GM21447 (cell line): Measurements from ENCODE around the gene FKBP2.

Experiments used
- ATAC-seq: cut with Tn5 transposase; IDR thresholded peaks from one replicate; pipeline ENCODE4 v1.9.1; 2021; ENCODE audit not compliant: unreplicated experiment

The FKBP2 gene

GRCh38 chr11:64218628-64219353 lies 22.1 kb upstream of the FKBP2 start:
- ATAC-seq, result no peak

DNA sequence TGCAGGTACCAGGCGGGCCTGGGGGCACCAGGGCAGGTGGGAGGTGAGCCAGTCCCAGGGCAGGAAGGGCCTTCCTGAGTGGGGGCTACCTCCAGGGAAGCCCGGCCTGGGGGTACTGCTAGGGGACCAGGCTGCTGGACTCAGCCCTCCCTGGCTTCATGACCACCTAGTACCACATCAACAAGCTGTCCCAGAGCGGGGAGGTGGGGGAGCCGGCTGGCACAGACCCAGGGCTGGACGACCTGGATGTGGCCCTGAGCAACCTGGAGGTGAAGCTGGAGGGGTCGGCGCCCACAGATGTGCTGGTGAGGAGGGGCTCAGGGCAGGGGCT lies 21.6 kb upstream of the FKBP2 start:
- no peak for ATAC-seq

DNA sequence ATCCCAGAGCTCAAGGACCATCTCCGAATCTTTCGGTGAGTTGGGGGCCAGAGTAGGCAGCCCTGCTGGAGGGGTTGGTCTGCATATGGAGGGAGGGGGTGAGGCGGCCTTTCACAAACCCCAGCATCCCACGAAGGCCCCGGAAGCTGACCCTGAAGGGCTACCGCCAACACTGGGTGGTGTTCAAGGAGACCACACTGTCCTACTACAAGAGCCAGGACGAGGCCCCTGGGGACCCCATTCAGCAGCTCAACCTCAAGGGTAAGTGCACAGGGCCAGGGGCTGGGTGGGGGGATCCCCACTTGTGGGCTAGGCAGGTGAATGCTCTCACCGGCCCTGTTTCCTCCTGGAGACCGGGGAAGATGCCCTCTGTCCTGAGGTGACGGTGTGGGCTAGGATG lies 21.1 kb upstream of the FKBP2 start:
- no peak for ATAC-seq

GRCh38 chr11:64220271-64220670 lies 20.6 kb upstream of the FKBP2 start:
- no peak for ATAC-seq

GRCh38 chr11:64220798-64221197 lies 20.1 kb upstream of the FKBP2 start:
- no peak for ATAC-seq

GRCh38 chr11:64222651-64223000 lies 18.3 kb upstream of the FKBP2 start:
- no peak for ATAC-seq

GRCh38 chr11:64223001-64223651 lies 17.8 kb upstream of the FKBP2 start:
- no peak for ATAC-seq

DNA sequence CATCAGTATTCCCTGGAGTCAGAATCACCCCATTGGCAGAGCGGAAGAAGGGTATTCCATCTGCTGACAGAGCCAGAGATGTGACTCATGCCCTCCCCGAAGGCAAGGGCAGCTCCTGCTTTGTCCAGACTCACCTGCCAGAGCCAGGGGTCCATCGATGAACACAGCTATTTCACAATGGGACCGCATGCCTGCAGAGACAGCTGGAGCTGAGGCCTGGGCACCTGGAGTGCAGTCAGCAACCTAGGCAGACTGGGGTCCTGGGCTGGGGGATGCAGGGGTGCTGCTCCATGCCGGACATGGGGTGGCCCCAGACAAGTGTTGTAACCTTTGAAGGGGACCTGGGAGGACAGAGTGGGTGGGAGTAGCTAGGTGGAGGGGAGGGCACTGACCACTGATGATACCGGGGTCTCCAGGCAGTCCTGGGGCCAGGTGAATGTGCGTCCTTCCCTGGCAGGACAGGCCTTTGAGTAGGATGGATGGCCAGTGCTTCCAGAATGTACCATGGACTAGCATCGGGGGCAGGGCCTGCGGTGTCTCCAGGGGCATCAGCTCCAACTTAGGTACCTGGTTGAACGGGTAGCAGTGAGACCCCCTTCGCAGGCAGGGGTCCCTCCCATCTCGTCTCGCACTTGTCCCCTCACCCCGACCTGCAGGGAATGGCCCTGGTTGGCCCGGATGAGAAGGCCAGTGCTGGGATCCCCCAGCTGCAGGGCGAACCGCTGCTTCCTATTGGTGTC lies 16.6 kb upstream of the FKBP2 start:
- ATAC-seq, result no peak

DNA sequence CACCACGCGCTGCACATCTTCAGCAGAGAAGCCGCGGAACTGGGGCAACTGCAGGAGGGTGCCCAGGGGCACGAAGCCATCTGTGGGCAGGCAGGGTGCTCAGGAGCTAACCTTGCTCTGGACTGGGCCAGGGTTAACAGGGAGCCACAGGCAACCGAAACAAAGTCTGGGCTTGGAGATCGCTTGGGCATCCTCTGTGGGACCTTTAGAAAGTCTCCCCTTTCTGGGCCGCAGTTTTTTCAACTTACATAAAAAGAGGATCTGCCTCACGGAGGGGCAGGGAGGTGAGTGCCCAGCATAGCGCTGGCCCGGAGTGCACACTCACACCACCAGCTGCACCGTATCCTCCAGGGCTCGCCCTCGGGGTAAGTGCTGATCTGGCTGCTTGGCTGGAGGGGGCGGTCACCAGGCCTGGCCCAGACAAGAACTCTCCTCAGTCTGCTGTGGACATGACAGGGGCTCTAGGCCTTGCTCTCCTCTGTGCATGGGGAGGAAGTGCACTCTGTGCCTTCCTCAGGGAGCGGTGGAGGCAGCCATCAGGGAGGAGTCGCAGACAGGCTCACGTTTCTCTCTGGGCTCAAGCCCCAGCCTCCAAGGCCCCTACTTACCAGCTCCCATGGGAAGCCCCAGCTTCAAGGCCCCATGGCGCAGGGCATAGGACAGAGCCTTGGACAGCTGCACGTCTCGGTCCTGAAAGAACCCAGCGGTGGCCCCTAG lies 15.8 kb upstream of the FKBP2 start:
- ATAC-seq, result no peak

- ATAC-seq, result peak; percentile 29
These were observed 15.0 kb upstream of the FKBP2 start, which contains the start of the genes NUDT22 and TRPT1 for GRCh38 chr11:64225608-64226506. TSS of gene NUDT22 (plus strand) at chr11:64226274. CDS start at chr11:64226653, 379 bp downstream. TSS of gene TRPT1 (minus strand) at chr11:64226186. CDS start at chr11:64225860, 326 bp downstream.

- ATAC-seq, result peak; percentile 39
These were observed 14.3 kb upstream of the FKBP2 start for GRCh38 chr11:64226507-64227051.

DNA sequence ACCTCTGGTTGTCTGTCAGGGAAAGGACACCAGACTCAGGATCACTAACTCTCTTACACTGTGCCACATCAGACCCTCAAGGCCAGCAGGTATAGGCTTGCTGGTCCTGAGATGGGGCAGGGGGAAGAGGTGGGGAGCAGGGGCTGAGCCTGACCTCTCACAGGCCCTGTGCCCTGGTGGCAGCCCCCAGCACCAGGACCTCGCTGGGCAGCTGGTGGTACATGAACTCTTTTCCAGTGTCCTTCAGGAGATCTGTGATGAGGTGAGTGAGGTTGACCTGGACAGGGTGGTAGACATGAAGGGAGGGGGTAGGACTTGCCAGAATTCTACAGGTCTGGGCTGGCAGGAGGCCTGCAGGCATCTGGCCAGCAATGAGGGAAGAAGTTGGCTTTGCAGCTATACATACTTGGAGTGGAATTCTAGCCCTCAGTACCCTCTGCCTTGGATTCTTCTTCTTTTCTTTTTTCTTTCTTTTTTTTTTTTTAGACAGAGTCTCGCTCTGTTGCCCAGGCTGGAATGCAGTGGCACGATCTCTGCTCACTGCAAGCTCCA lies 13.4 kb upstream of the FKBP2 start:
- no peak for ATAC-seq

DNA sequence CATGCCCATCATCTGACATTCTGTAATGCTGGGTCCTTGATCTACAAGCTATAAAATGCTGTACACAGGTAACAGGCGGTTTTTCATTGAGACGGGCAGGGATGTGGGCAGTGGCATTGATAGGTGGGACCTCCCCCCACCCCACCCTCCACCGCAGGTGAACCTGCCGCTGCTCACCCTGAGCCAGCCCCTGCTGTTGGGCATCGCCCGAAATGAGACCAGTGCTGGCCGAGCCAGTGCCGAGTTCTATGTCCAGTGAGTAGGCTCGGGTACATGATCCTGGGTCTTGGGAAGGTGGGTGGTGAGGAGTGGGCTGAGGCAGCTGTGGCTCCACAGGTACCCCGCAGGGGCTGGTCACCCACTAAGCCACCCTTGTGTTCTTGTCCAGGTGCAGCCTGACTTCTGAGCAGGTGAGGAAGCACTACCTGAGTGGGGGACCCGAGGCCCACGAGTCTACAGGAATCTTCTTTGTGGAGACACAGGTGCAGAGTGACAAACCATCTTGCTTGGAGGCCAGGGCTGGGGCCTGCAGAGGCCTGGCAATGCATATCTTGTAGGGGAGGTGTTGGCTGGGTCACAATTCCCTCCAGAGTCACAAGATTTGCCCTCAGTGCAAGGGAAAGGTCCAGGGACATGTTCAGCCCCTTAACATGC lies 11.7 kb upstream of the FKBP2 start:
- no peak for ATAC-seq

- no peak for ATAC-seq
These were observed 11.1 kb upstream of the FKBP2 start for GRCh38 chr11:64229744-64230170.

GRCh38 chr11:64230171-64230984 lies 10.5 kb upstream of the FKBP2 start, which contains the start of gene DNAJC4:
TSS of gene DNAJC4 (plus strand) at chr11:64230548. CDS start at chr11:64230855, 307 bp downstream.
- ATAC-seq, result peak; percentile 46

- ATAC-seq, result no peak
These were observed 9.9 kb upstream of the FKBP2 start for GRCh38 chr11:64230985-64231365.

GRCh38 chr11:64231546-64231945 lies 9.3 kb upstream of the FKBP2 start:
- no peak for ATAC-seq
